Measurements from ENCODE around the gene SHROOM3.
"Not testable (repeated sequence)": the region's sequence is repeated elsewhere in the genome, so short reads cannot be mapped to it uniquely, and the experiment has no call there.

Gene SHROOM3

DNA sequence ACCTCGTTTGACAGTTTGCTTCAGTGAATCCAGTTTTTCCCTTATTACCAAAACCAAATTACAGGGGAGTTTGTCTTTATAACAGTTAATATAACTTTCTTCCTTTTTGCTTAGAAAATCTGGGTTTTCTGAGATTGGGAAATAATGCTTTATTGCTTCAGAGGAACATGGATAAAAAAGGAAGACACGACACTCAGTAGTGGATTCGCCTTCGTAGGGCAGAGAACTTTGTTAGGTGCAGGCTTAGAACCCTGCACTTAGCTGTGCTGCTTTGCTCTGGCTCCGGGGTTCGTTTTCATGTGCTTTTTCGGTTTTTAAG is 274.7 kb downstream of the SHROOM3 start:
- in situ Hi-C loops (cut with MboI; ENCODE audit: low sequenced_read_pairs), result no loop called here

DNA sequence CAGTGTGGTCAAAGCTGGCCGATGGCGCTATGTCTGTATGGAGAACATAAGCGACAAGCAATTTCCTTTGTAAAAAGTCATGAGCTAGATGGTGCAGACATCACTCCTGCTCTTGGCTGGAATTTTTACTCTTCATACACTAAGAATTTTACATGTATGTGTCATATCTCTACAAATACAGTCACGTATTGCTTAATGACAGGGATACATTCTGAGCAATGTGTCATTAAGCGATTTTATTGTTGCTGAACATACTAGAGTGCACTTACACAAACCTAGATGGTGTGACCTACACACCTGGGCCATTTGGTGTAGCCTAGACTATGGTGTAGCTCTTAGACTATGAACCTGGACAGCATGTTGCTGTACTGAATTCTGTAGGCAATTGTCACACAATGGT is 277.5 kb downstream of the SHROOM3 start:
- in situ Hi-C loops (cut with MboI; ENCODE audit: low sequenced_read_pairs), result no loop called here

DNA sequence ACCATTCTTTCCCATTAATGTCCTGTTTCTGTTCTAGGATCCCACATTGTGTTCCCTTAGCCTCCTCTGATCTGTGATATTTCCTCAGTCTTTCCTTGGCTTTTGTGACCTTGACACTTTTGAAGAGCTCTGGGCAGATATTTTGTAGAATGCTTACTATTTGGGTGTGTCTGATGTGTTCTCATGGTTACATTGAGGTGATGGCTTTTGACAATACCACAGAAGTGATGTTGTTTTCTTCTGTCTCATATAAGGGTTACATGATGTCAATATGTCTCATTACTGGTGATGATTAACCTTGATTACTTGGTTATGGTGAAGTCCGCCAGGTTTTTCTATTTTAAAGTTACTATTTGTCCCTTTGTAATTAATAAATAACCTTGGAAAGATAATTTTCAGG is 279.2 kb downstream of the SHROOM3 start:
- in situ Hi-C loops (cut with MboI; ENCODE audit: low sequenced_read_pairs), result no loop called here

DNA sequence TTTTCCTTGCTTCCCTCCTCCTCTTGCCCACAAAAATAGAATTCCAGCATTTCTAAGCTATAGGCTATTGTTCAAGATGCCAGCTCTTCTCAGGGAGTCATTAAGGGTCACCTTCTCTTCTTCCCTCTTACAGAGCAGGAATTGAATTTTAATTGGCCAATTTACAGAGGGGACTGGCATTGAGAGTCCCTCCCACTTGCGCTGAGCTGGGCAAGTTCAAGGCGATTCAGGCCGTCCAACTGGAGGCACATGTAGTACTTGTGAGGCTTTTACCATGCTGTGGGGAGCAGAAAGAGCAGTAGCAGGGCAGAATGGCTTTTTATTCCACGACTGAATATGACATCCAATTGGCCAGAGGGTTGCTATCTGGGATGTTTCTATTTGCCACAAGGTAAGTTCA is 281.0 kb downstream of the SHROOM3 start:
- in situ Hi-C loops (cut with MboI; ENCODE audit: low sequenced_read_pairs), result no loop called here

DNA sequence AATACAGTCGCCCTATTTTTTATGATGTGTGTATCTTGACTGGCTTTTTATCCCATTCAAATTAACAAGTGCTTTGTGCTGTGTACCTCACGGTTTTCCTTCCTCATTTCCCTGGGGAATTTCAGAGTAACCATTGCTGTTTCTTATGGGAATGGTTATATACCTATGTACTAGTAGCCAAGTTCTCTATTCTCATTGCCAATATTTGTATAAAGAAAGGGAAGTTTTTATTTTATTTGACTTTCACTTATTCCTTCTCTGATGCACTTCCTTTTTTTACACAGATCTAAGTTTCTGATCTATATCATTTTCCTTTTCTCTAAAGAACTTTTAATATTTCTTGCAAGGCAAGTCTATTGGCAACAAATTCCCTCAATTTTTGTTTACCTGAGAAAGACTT is 281.6 kb downstream of the SHROOM3 start:
- in situ Hi-C loops (cut with MboI; ENCODE audit: low sequenced_read_pairs), result no loop called here

DNA sequence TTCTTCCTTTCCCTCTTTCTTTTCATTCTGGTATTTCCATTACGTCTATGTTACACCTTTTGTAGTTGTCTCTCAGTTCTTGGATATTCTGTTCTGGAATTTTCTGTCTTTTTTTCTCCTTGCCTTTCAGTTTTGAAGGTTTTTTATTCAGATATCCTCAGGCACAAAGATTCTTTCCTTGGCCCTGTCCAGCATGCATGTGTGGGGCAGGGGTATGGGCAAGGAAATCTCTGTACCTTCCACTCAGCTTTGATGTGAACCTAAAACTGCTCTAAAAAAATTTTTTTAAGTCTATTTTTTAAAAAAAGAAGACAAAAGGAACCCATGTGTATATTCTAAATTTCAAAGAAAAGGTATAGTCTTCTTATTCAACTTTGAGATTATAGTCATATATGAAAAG is 282.4 kb downstream of the SHROOM3 start:
- in situ Hi-C loops (cut with MboI; ENCODE audit: low sequenced_read_pairs), result no loop called here

DNA sequence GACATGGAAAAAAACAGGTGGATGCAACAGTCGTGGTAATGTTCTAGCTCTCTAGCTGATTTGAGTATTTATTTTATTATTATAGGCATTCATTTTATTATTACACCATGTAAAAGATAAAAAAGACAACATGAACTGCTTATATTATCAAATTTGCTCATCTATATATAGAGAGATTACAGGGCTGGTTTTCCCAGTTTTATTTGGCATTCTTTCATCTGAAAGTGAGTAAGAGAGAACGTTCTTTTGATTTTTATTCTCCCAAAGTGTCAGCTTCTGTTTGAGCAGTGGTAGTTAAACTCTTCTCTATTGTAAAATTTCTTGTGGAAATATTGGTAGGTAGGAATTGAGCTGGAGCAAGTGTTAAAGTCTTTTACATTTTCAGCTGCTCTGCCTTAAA is 283.0 kb downstream of the SHROOM3 start:
- in situ Hi-C loops (cut with MboI; ENCODE audit: low sequenced_read_pairs), result no loop called here

DNA sequence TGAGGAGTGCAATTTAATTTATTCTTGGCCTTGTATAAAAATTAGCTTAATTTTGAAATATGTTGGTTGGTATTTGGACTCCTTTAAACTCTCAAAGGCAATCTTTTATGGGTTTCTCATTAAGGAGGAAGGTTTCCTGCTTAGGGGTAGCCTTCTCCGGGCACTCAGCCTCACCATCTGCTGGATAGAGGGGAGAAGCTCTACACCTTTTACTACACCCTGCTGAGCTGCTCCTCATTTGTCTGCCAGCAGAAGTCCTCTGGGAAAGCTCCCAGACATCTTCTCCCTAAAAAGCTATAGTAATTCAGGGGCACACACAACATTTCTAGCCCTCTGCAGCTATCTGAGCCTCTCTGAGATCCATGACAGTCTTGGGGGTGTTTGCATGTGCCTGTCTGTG is 283.8 kb downstream of the SHROOM3 start:
- in situ Hi-C loops (cut with MboI; ENCODE audit: low sequenced_read_pairs), result no loop called here

DNA sequence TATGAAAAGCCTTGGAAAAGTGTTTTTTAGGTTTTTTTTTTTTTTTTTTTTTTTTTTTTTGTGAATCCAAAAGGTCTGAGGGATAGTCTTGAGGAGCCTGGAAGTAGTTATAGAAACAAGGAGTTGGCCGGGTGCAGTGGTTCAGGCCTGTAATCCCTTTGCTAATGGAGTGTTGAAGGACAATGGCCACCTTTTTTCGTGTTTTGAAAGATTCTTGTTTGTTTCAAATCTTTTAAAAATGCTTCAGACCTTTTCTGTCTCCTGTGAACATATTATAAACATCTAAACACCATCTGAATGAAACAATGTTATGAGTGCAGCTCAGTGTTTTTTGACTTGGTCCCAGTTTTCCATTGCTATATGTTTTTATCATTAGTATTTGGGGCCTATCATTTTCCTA is 285.1 kb downstream of the SHROOM3 start:
- in situ Hi-C loops (cut with MboI; ENCODE audit: low sequenced_read_pairs), result no loop called here

DNA sequence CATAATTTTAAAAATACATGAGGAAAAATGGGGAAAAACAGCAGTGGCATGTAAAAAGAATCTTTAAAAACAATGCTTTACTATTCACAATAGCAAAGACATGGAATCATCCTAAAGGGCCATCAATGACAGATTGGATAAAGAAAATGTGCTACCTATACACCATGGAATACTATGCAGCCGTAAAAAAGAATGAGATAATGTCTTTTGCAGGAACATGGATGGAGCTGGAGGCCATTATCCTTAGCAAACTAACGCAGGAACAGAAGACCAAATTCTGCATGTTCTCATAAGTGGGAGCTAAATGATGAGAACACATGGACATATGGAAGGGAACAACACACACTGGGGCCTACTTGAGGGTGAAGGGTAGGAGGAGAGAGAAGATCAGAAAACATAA is 287.1 kb downstream of the SHROOM3 start:
- in situ Hi-C loops (cut with MboI; ENCODE audit: low sequenced_read_pairs), result not testable (repeated sequence)

DNA sequence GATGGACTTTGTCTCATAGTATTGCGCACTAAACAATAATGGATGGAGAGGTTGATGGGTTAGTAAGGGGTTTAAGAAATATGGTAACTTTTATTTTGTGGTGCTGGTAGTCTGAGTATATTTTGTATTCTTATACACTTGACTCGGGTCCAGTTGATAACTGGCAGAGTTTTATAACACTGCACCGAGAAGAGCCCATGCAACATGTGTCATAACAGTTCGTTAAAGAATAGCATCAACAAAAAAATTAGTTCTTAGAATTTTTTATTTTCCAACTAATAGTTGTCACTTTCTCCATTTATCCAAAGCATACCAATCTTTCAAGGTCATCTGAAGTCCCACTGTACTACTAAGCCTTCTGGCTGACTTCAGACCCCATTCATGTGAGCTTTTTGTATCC is 287.8 kb downstream of the SHROOM3 start:
- in situ Hi-C loops (cut with MboI; ENCODE audit: low sequenced_read_pairs), result no loop called here

DNA sequence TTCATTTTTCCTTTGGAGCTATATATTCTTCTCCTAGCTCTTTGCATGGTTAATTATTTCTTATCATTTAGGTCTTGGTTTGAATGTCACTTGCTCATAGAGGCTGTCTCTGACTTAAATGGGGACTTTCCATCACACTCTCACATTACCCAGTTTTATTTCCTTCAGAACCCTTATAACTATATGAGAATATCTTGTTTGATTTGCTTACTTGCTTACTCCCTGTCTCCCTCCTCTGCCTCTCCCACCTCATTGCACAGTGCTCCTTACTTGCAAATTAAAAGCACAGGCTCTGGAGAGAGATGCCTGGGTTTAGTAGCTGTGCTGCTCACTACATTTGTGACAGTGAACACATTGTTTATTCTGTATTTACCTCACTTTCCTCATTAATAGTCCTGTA is 288.3 kb downstream of the SHROOM3 start:
- in situ Hi-C loops (cut with MboI; ENCODE audit: low sequenced_read_pairs), result no loop called here

DNA sequence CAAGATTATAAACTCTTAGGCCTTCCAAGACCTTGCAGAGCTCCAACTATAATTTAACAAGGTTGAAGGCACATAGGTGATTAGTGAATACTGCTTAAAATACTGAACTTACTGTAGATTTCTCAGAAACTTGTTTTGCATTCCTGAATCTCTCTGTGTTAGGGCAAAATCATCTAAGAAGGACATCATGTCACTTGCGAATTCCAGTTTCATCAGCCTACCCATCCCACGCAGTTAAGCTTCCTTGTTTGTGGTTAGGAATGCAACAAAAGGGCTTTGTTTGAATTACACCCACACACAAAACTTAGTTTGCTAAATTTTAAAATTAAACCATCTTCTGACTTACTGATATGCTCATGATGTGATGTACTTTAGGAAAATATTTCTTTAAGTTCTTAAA is 288.9 kb downstream of the SHROOM3 start:
- in situ Hi-C loops (cut with MboI; ENCODE audit: low sequenced_read_pairs), result no loop called here

DNA sequence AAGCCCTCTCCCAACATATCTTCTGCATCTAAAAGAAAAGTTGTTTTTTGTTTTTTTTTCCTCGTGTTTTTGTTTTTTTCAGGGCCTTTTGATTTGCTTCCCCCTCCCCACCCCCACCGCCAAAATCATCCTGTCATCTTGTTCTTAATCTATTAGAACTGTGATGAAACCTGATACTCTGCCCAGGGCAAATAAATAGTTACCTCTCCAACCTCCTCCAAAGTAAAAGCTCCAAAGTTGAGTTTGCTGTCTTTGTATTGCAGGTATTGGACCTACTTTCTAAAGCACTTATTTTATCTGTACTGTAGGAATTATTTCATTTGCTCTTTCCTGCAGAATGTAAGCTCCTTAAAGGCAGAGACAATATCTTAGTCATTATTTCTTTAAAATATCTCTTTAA is 290.0 kb downstream of the SHROOM3 start:
- in situ Hi-C loops (cut with MboI; ENCODE audit: low sequenced_read_pairs), result no loop called here

DNA sequence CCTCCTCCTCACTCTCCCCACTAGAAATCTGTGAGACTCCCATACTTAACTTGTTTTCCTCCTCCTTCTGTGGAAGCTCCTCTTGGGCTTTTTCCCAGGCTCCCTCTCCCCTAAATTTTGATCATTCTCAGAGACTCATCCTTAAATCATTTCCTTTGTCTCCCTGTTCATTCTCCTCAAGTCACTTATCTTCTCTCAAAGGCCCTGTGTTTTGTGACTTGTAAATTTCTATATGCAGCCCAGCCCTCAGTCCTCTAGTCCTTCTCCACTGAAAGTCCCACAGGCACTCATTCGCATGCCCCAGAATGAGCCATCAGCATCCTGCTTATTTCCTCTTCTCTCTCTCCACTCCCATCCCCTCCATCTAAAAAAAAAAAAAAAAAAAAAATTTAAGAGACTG is 291.1 kb downstream of the SHROOM3 start:
- in situ Hi-C loops (cut with MboI; ENCODE audit: low sequenced_read_pairs), result no loop called here

DNA sequence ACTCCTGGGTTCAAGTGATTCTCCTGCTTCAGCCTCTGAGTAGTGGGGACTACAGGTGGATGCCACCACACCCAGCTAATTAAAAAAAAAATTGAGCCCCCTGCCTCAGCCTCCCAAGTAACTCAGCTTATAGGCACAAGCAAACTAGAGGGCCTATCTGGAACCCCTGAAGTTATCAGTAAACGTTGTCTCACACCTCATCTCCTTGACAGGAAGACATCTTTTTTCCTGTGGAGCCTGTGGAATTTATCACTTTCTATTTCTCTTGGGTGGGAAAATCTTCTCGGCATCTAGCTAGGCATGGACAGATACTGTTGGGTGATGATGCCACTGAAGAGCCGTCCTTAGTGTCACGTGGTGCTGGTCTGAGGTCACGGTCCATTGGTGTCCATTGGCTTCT is 291.6 kb downstream of the SHROOM3 start:
- in situ Hi-C loops (cut with MboI; ENCODE audit: low sequenced_read_pairs), result no loop called here

DNA sequence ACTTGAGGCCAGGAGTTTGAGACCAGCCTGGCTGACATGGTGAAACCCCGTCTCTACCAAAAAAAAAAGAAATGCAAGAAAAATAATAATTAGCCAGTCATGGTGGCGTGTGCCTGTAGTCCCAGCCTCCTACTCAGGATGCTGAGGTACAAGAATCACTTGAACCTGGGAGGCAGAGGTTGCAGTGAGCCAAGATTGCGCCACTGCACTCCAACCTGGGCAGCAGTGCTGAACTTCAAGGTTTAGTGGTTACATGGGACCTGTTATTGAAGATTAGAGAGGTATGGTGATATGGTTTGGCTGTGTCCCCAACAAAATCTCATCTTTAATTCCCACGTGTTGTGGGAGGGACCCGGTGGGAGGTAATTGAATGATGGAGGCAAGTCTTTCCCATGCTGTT is 292.9 kb downstream of the SHROOM3 start:
- in situ Hi-C loops (cut with MboI; ENCODE audit: low sequenced_read_pairs), result not testable (repeated sequence)

DNA sequence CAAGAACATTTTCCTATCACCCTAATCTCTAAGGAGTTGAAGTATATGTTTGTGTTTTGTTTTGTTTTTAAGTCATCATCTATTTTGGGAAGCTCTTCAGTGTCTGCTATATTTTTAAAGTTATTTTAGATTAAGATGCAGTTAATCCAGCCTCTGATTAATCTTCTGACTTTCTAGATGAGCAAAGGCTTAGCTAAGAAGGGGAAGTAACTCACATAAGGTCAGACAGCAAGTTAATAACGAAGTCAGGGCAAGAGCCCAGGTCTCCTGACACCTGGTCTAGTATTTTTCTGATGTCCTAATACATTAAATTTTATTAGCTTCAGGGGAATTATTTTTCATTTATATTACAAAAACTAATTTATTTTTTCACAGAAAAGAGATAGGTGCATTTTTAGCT is 294.4 kb downstream of the SHROOM3 start:
- in situ Hi-C loops (cut with MboI; ENCODE audit: low sequenced_read_pairs), result no loop called here

DNA sequence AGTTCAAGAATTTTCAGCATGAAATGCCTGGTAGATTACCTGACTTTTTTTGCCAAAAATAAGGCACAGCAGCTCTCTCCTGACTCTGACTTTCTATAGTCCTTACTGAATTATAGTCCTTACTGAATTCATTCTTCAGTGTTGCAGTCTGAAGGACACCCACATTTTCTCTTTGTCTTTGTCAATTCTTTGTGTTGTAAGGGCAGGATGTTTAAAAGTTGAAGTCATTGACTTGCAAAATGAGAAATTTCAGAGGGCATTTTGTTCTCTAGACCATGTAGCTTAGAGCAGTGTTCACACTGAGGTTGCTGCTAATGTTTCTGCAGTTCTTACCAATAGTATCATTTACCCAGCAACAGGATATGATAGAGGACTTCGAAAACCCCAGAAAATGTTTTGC is 295.0 kb downstream of the SHROOM3 start:
- in situ Hi-C loops (cut with MboI; ENCODE audit: low sequenced_read_pairs), result no loop called here

DNA sequence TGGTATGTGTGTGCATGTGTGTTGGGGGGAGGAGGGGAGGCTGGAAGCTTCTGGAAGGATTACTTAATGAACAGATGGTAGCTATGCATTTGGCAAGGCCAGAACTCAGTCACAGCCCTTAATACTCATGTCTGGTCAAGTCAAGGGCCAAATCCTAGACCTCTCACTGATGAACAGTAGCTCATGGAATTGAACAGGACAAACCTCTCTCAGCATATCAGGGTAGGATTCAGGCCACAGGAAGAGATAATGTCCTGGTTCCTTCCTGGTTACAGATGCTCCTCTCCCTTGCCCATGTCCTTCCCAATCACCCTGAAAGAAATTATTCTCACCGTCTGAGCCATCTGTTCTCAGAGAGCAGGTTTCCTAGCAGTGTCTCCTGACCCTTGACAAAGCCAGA is 297.2 kb downstream of the SHROOM3 start:
- in situ Hi-C loops (cut with MboI; ENCODE audit: low sequenced_read_pairs), result no loop called here

DNA sequence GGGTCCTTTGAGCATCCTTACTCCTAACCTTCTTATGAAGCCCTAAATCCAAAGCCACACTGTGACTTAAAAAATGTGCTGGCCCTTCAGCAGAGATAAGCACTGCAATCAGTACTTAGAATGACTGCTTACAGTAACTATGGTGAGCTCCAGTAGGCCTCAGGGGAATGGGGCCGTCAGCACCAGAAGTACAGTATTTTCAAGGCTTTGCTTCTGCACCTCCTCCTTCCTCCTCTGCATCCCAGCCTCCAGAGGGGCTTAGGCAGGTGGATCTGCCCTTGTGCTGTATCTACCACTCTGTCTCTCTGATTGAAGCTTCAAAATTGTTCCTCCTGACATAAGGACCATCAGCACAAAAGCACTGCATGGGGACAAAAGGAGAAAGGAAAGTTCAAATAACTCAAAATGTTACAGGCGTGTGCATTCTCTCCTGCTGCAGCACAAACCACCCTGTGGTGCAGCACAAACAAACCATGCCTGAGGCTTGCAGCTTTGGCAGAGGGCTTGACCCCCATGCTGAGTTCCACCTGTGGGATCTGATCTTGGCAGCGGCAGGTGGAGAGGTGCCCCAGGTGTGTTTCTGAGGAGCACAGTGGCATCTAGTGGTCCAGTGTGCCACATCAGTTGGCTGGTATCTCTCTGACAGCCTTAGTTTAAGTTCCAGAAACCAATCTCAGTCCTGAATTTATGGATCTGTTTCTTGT is 298.2 kb downstream of the SHROOM3 start:
- in situ Hi-C loops (cut with MboI; ENCODE audit: low sequenced_read_pairs), result no loop called here

DNA sequence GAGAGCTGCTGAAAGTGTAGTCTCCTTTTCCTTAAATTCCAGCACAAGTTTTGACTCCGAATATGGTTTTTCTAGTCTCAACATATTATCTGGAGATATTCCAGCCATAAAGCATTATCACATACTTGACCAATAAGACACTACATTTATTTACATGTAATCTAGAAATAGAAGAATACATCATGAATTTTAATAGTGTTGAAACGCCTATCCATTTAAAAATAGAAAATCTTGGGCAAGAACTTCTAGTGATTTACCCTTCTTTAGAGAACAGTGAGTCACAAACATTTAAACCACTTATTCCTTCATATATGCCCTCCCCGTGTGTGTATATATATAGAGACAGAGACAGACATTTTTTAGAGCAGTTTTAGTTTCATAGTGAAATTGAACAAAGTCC is 301.4 kb downstream of the SHROOM3 start:
- in situ Hi-C loops (cut with MboI; ENCODE audit: low sequenced_read_pairs), result no loop called here

DNA sequence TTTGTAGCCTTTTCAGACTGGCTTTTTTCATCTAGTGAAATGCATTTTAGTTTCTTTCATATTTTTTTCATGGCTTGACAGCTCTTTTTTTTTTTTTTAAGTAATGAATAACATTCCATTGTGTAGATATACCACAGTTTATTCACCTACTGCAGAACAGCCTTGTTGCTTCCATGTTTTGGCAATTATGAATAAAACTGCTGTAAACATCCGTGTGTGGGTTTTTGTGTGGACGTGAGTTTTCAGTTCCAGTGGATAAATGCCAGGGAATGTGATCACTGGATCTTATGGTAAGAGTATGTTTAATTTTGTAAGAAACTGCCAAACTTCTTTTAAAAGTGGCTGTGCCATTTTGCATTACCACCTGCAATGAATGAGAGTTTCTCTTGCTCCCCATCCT is 302.2 kb downstream of the SHROOM3 start:
- in situ Hi-C loops (cut with MboI; ENCODE audit: low sequenced_read_pairs), result no loop called here

DNA sequence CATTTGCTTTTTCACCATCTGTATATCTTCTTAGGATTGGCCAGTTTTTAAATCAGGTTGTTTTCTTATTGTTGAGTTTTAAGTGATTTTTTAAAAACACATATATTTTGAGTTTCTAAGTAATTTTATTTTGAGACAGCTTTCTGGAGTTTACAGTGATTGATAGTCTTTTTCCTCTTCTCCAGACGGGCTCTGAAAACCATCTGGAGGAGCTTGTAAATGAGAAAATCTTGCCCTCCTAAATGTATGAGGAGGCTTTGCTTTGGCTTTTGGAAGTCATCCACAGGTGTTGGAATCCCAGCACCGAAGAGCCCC is 302.7 kb downstream of the SHROOM3 start:
- in situ Hi-C loops (cut with MboI; ENCODE audit: low sequenced_read_pairs), result no loop called here

All from HL-60/S4 treated with retinoic acid at 250 ng/mL for 4 days and 3 days (cell line).